Lung microvascular endothelial cell (primary cell): ENCODE results near the gene ABTB2. TPM values are rescaled to one million over a fixed set of nuclear protein-coding genes. Genes with fewer than 3 reads are reported as not detected.
"Not testable (repeated sequence)": the region's sequence is repeated elsewhere in the genome, so short reads cannot be mapped to it uniquely, and the experiment has no call there.

Experiments
- DNase-seq, 2 donors: peaks; one replicate each; pipeline versions ENCODE4 v3.0.0 to v3.0.0-alpha.2; 2010; ENCODE audit warnings: low read depth in 2 of 2
- total RNA-seq: library from RNA; depleted of rRNA; stranded (reverse); fragments of >200 nt; gene quantifications from 2 replicates; pipeline ENCODE4 v1.2.1, GENCODE V29; 2014

ABTB2 gene
- total RNA-seq, 1 donor from 2014 or later = 0.20 TPM

GRCh38 chr11:34264303-34265110, 93.3 kb downstream of the ABTB2 start:
- peak in 1 of 2 donors; percentile 6 for DNase-seq

- DNase-seq = peak in 1 of 2 donors; percentile 10
These were observed 94.2 kb downstream of the ABTB2 start for GRCh38 chr11:34263441-34264091.

- no peak for DNase-seq
These were observed 95.2 kb downstream of the ABTB2 start for GRCh38 chr11:34262531-34263081.

- DNase-seq = no peak
These were observed 96.0 kb downstream of the ABTB2 start for GRCh38 chr11:34261820-34262219.

GRCh38 chr11:34261095-34261494, 96.7 kb downstream of the ABTB2 start:
- DNase-seq = no peak

GRCh38 chr11:34260072-34260575, 97.7 kb downstream of the ABTB2 start:
- no peak for DNase-seq

GRCh38 chr11:34259087-34259486, 98.7 kb downstream of the ABTB2 start:
- no peak for DNase-seq

- DNase-seq = no peak
These were observed 101.2 kb downstream of the ABTB2 start for GRCh38 chr11:34256626-34257025.

- no peak for DNase-seq
These were observed 101.7 kb downstream of the ABTB2 start for GRCh38 chr11:34256150-34256549.

GRCh38 chr11:34255101-34255500, 102.7 kb downstream of the ABTB2 start:
- no peak for DNase-seq

- no peak for DNase-seq
These were observed 103.8 kb downstream of the ABTB2 start for GRCh38 chr11:34254011-34254410.

- no peak for DNase-seq
These were observed 105.2 kb downstream of the ABTB2 start for GRCh38 chr11:34252651-34253050.

- no peak for DNase-seq
These were observed 105.8 kb downstream of the ABTB2 start for GRCh38 chr11:34252015-34252414.

GRCh38 chr11:34251589-34251980, 106.2 kb downstream of the ABTB2 start:
- DNase-seq = peak in 1 of 2 donors; percentile 6

- peak; percentile 1 to 27 for DNase-seq
These were observed 106.8 kb downstream of the ABTB2 start for GRCh38 chr11:34250732-34251588.

- DNase-seq = no peak
These were observed 107.6 kb downstream of the ABTB2 start for GRCh38 chr11:34250211-34250610.

GRCh38 chr11:34249439-34249838, 108.4 kb downstream of the ABTB2 start:
- DNase-seq = no peak

GRCh38 chr11:34246511-34246910, 111.3 kb downstream of the ABTB2 start:
- DNase-seq = not testable (repeated sequence)

- DNase-seq = no peak
These were observed 112.8 kb downstream of the ABTB2 start for GRCh38 chr11:34245041-34245440.

GRCh38 chr11:34243600-34244464, 114.0 kb downstream of the ABTB2 start:
- peak in 1 of 2 donors; percentile 53 for DNase-seq
